IMR-90 (cell line): ENCODE measurements around the gene AVPR1B. TPM values are rescaled to one million over a fixed set of nuclear protein-coding genes. Genes with fewer than 3 reads are reported as not detected.

Experiments used
- ATAC-seq: fragments of 200-7000 bp; cut with Tn5 transposase; 2 replicates; pipeline ENCODE4 v1.9.1; 2020; ENCODE audit warnings: low read depth, mild to moderate bottlenecking, moderate library complexity
- BruUV-seq: library from RNA; stranded (reverse); fragments of 400-500 nt; replicated peaks from 2 replicates; lab custom pipeline; 2021; lab: Mats Ljungman, UMichigan
- CTCF ChIA-PET: fragments of 300-600 bp; formaldehyde crosslinking; extraction: SDS; loops from one replicate; lab custom pipeline; 2021; ENCODE audit warnings: antibody characterized with exemption; lab: Yijun Ruan, JAX
- POLR2A ChIA-PET: fragments of 300-600 bp; sonication (Branson Sonifier 250); formaldehyde crosslinking; loops from one replicate; lab custom pipeline; 2022; ENCODE audit warnings: antibody characterized with exemption; ENCODE audit not compliant: unreplicated experiment; lab: Charles Lee
- DNase-seq: peaks from one replicate; pipeline ENCODE4 v3.0.0; 2013
- H2AFZ ChIP-seq: replicated peaks from 2 replicates; pipeline ENCODE3; 2013; ENCODE audit warnings: low read length, mild to moderate bottlenecking; ENCODE audit not compliant: poor library complexity
- H2AK5ac ChIP-seq: 2 replicates; pipeline ENCODE4 v1.6.1; 2013; ENCODE audit warnings: low read depth, low read length, inconsistent platforms
- H2AK9ac ChIP-seq: replicated peaks from 2 replicates; pipeline ENCODE3; 2013; ENCODE audit warnings: mild to moderate bottlenecking, low read depth, low read length, moderate library complexity; ENCODE audit not compliant: poor library complexity
- H2BK120ac ChIP-seq: 2 replicates; pipeline ENCODE4 v1.6.1; 2013; ENCODE audit warnings: low read depth, low read length, inconsistent platforms
- H2BK15ac ChIP-seq: 3 replicates; pipeline ENCODE4 v1.6.1; 2013; ENCODE audit warnings: low read depth, low read length, inconsistent platforms
- H2BK20ac ChIP-seq: 2 replicates; pipeline ENCODE4 v1.6.1; 2013; ENCODE audit warnings: low read depth, mild to moderate bottlenecking, inconsistent platforms, low read length, moderate library complexity
- H2BK5ac ChIP-seq: 2 replicates; pipeline ENCODE4 v1.6.1; 2013; ENCODE audit warnings: mild to moderate bottlenecking, low read depth, low read length, inconsistent platforms; ENCODE audit not compliant: poor library complexity, severe bottlenecking
- H3K14ac ChIP-seq: replicated peaks from 2 replicates; pipeline ENCODE4 v1.6.1; 2013; ENCODE audit warnings: low read depth, low read length, inconsistent platforms
- H3K18ac ChIP-seq: 2 replicates; pipeline ENCODE4 v1.6.1; 2013; ENCODE audit warnings: low read depth, low read length, control low read depth
- H3K23ac ChIP-seq: 2 replicates; pipeline ENCODE4 v1.6.1; 2013; ENCODE audit warnings: low read depth, low read length, inconsistent platforms
- H3K27ac ChIP-seq: 2 replicates; pipeline ENCODE4 v1.5.1; 2013; ENCODE audit warnings: mild to moderate bottlenecking, control low read depth, low read length; ENCODE audit not compliant: insufficient read depth
- H3K27me3 ChIP-seq: 2 replicates; pipeline ENCODE4 v1.6.1; 2013; ENCODE audit warnings: low read length; ENCODE audit not compliant: control insufficient read depth, insufficient read depth
- H3K36me3 ChIP-seq: 2 replicates; pipeline ENCODE4 v1.6.1; 2013; ENCODE audit warnings: low read length, mixed read lengths; ENCODE audit not compliant: control insufficient read depth, insufficient read depth
- H3K4ac ChIP-seq: 2 replicates; pipeline ENCODE4 v1.6.1; 2013; ENCODE audit warnings: low read depth, low read length, inconsistent platforms
- H3K4me1 ChIP-seq: 2 replicates; pipeline ENCODE4 v1.6.1; 2013; ENCODE audit warnings: low read length, mixed read lengths; ENCODE audit not compliant: control insufficient read depth, insufficient read depth
- H3K4me2 ChIP-seq: 2 replicates; pipeline ENCODE4 v1.6.1; 2013; ENCODE audit warnings: low read depth, mild to moderate bottlenecking, control low read depth, low read length, moderate library complexity
- H3K4me3 ChIP-seq: 2 replicates; pipeline ENCODE4 v1.5.1; 2013; ENCODE audit warnings: low read depth, mild to moderate bottlenecking, control low read depth, low read length, moderate library complexity; ENCODE audit not compliant: insufficient read depth
- H3K56ac ChIP-seq: 2 replicates; pipeline ENCODE4 v1.6.1; 2013; ENCODE audit warnings: low read length, inconsistent platforms; ENCODE audit not compliant: insufficient read depth; ENCODE audit errors: extremely low read depth
- H3K79me1 ChIP-seq, 2 experiments: 2 replicates each; pipeline ENCODE4 v1.6.1; 2013; ENCODE audit warnings: low read length in 2 of 2, inconsistent platforms in 1 of 2, low read depth in 1 of 2
- H3K9ac ChIP-seq: 2 replicates; pipeline ENCODE4 v1.6.1; 2013; ENCODE audit warnings: low read depth, low read length, control low read depth
- H3K9me1 ChIP-seq: 2 replicates; pipeline ENCODE4 v1.6.1; 2013; ENCODE audit warnings: low read length, inconsistent platforms; ENCODE audit not compliant: insufficient read depth
- H3K9me3 ChIP-seq: 2 replicates; pipeline ENCODE4 v1.6.1; 2013; ENCODE audit warnings: low read length; ENCODE audit not compliant: control insufficient read depth, insufficient read depth
- H4K20me1 ChIP-seq: 2 replicates; pipeline ENCODE4 v1.6.1; 2013; ENCODE audit warnings: low read length, inconsistent platforms; ENCODE audit not compliant: insufficient read depth
- H4K5ac ChIP-seq: 2 replicates; pipeline ENCODE4 v1.6.1; 2013; ENCODE audit warnings: mild to moderate bottlenecking, low read depth, low read length, control low read depth
- H4K8ac ChIP-seq, 2 experiments: 2 replicates each; pipeline ENCODE4 v1.6.1; 2013; ENCODE audit warnings: low read depth in 2 of 2, low read length in 2 of 2, control low read depth in 1 of 2, inconsistent platforms in 1 of 2
- H4K91ac ChIP-seq: 2 replicates; pipeline ENCODE4 v1.6.1; 2013; ENCODE audit warnings: low read depth, low read length, inconsistent platforms; ENCODE audit not compliant: insufficient read depth
- BHLHE40 ChIP-seq: fragments of 150-350 bp; IDR thresholded peaks from 2 replicates; pipeline ENCODE4 v1.6.1; 2016; ENCODE audit warnings: mild to moderate bottlenecking, low read depth, low read length
- CEBPB ChIP-seq: IDR thresholded peaks from 2 replicates; pipeline ENCODE4 v1.6.1; 2012; ENCODE audit warnings: low read depth, low read length, improper control_type of control experiment
- CHD1 ChIP-seq: IDR thresholded peaks from 2 replicates; pipeline ENCODE4 v1.6.1; 2012; ENCODE audit warnings: low read depth, low read length, improper control_type of control experiment
- ELK1 ChIP-seq: fragments of 150-350 bp; IDR thresholded peaks from 2 replicates; pipeline ENCODE4 v1.6.1; 2016; ENCODE audit warnings: low read depth, mild to moderate bottlenecking, low read length, moderate library complexity, borderline replicate concordance
- FOS ChIP-seq: fragments of 150-350 bp; IDR thresholded peaks from 2 replicates; pipeline ENCODE4 v1.6.1; 2016; ENCODE audit warnings: low read depth, low read length
- MAFK ChIP-seq: IDR thresholded peaks from 2 replicates; pipeline ENCODE4 v1.6.1; 2012; ENCODE audit warnings: low read depth, low read length, improper control_type of control experiment
- MAZ ChIP-seq: IDR thresholded peaks from 2 replicates; pipeline ENCODE4 v1.6.1; 2012; ENCODE audit warnings: low read depth, mild to moderate bottlenecking, low read length, improper control_type of control experiment, moderate library complexity, borderline replicate concordance
- MXI1 ChIP-seq: IDR thresholded peaks from 2 replicates; pipeline ENCODE4 v1.6.1; 2012; ENCODE audit warnings: low read depth, mild to moderate bottlenecking, low read length, moderate library complexity, borderline replicate concordance
- NFE2L2 ChIP-seq: fragments of 150-350 bp; IDR thresholded peaks from 2 replicates; pipeline ENCODE4 v1.6.1; 2016; ENCODE audit warnings: low read depth, mild to moderate bottlenecking, low read length
- POLR2A ChIP-seq: IDR thresholded peaks from 2 replicates; pipeline ENCODE4 v1.6.1; 2012; ENCODE audit warnings: mild to moderate bottlenecking, low read depth, low read length
- RAD21 ChIP-seq: IDR thresholded peaks from 2 replicates; pipeline ENCODE4 v1.6.1; 2012; ENCODE audit warnings: low read length, improper control_type of control experiment
- RCOR1 ChIP-seq: IDR thresholded peaks from 2 replicates; pipeline ENCODE4 v1.6.1; 2012; ENCODE audit warnings: mild to moderate bottlenecking, low read length, improper control_type of control experiment; ENCODE audit not compliant: insufficient replicate concordance
- RFX5 ChIP-seq: IDR thresholded peaks from 2 replicates; pipeline ENCODE4 v1.8.0; 2012; ENCODE audit warnings: low read depth, mild to moderate bottlenecking, low read length, moderate library complexity
- SMC3 ChIP-seq: fragments of 150-350 bp; IDR thresholded peaks from 2 replicates; pipeline ENCODE4 v1.6.1; 2016; ENCODE audit warnings: low read depth, mild to moderate bottlenecking, antibody characterized with exemption, low read length, moderate library complexity
- WGBS, 2 experiments: methylation state at CpG; one replicate each; pipeline versions ENCODE4 v1.1.5 to v1.1.7; 2013; ENCODE audit warnings: missing lambda C conversion rate in 2 of 2; ENCODE audit not compliant: insufficient read length in 1 of 2; ENCODE audit errors: extremely low coverage in 2 of 2; 5-methylcytosine and 5-hydroxymethylcytosine counted together
- dilution Hi-C: fragments of 300-500 bp; cut with HindIII; formaldehyde crosslinking; loops from one replicate; pipeline ENCODE4 v1.14.3; 2018; ENCODE audit warnings: low sequenced_read_pairs; ENCODE audit not compliant: unreplicated experiment
- in situ Hi-C: fragments of 300-500 bp; cut with MboI; formaldehyde crosslinking; loops from 3 replicates; pipeline ENCODE4 v1.14.3; 2019; ENCODE audit warnings: low sequenced_read_pairs, inconsistent platforms, mixed read lengths
- intact Hi-C: fragments of 100-400 bp; cut with micrococcal nuclease; formaldehyde crosslinking; loops from 2 replicates; pipeline ENCODE4 v1.10.0; 2022
- polyA plus RNA-seq, 3 experiments: library from polyadenylated mRNA; depleted of rRNA; stranded (reverse); fragments of >200 nt; gene quantifications; 2 replicates each; pipeline ENCODE4 v1.2.3, GENCODE V29; 2012; ENCODE audit warnings: low replicate concordance in 1 of 3
- total RNA-seq: library from RNA; depleted of rRNA; stranded (reverse); fragments of >200 nt; gene quantifications from 2 replicates; pipeline ENCODE4 v1.2.3, GENCODE V29; 2012
- TF ChIP-seq, protein P1 (sequence below): fragments of 150-350 bp; IDR thresholded peaks from 2 replicates; pipeline ENCODE4 v1.6.1; 2017; ENCODE audit warnings: mild to moderate bottlenecking, antibody characterized with exemption, low read length, low read depth
- TF ChIP-seq, protein P2 (sequence below): conservative IDR thresholded peaks from 2 replicates; pipeline ENCODE4 v1.5.1; 2012; ENCODE audit warnings: mild to moderate bottlenecking, low read depth, low read length, improper control_type of control experiment

The AVPR1B gene
- total and polyA plus RNA-seq, 2 of the 4 experiments (the other 2 are of a cell fraction), result not detected

DNA sequence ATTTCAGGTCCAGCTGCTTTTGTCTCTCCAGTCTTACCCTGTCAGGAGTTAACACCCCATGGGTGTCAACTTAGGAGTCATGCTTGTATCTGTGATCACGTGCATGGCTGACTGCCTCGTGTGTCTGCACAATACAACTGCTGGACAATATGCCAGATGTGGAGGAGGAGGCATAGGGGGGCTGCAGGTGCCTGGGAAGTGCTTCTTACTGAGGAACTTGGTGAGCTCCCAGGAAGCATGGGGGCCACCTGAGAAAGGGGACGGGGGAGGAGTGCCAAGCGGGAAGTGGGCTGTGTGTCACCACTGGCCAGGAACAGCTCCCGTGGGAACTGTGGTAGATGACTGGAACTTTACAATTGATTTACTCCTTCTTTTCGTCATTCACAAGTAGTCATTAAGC, 54.7 kb downstream of the AVPR1B start:
- H2BK5ac ChIP-seq, result no peak overlapping the region
- no peak overlapping the region for H2AK5ac ChIP-seq
- H3K27me3 ChIP-seq, result peaks cover 30% of the 10 kb centered on the region
- no CpG with 5 or more reads among the region's 6 CpGs for WGBS, 2 experiments
- no peak overlapping the region for H2BK20ac ChIP-seq
- no peaks in the 10 kb centered on the region for H3K79me1 ChIP-seq
- no peaks in the 10 kb centered on the region for H3K9me3 ChIP-seq
- no peak overlapping the region for H3K4ac ChIP-seq
- H2AK9ac ChIP-seq, result no peak overlapping the region
- H4K5ac ChIP-seq, result no peak overlapping the region
- no peak overlapping the region for H3K56ac ChIP-seq
- POLR2A ChIA-PET, result no interaction called here
- no peak overlapping the region for H3K18ac ChIP-seq
- H3K36me3 ChIP-seq, result no peaks in the 10 kb centered on the region
- H2AFZ ChIP-seq, result no peak overlapping the region
- TF ChIP-seq POLR2A (no peak), BHLHE40 (no peak), RAD21 (no peak), NFE2L2 (no peak), ELK1 (no peak), CEBPB (no peak), MAZ (no peak), CHD1 (no peak), RFX5 (no peak), SMC3 (no peak), MAFK (no peak), FOS (no peak), RCOR1 (no peak), MXI1 (no peak)
- TF ChIP-seq, protein P1, sequence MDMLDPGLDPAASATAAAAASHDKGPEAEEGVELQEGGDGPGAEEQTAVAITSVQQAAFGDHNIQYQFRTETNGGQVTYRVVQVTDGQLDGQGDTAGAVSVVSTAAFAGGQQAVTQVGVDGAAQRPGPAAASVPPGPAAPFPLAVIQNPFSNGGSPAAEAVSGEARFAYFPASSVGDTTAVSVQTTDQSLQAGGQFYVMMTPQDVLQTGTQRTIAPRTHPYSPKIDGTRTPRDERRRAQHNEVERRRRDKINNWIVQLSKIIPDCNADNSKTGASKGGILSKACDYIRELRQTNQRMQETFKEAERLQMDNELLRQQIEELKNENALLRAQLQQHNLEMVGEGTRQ, result no peak
- TF ChIP-seq, protein P2, sequence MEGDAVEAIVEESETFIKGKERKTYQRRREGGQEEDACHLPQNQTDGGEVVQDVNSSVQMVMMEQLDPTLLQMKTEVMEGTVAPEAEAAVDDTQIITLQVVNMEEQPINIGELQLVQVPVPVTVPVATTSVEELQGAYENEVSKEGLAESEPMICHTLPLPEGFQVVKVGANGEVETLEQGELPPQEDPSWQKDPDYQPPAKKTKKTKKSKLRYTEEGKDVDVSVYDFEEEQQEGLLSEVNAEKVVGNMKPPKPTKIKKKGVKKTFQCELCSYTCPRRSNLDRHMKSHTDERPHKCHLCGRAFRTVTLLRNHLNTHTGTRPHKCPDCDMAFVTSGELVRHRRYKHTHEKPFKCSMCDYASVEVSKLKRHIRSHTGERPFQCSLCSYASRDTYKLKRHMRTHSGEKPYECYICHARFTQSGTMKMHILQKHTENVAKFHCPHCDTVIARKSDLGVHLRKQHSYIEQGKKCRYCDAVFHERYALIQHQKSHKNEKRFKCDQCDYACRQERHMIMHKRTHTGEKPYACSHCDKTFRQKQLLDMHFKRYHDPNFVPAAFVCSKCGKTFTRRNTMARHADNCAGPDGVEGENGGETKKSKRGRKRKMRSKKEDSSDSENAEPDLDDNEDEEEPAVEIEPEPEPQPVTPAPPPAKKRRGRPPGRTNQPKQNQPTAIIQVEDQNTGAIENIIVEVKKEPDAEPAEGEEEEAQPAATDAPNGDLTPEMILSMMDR, result no peak
- no peak overlapping the region for H2BK120ac ChIP-seq
- DNase-seq (no peak), ATAC-seq (no peak)
- H4K20me1 ChIP-seq, result no peaks in the 10 kb centered on the region
- no peaks in the 10 kb centered on the region for H3K9me1 ChIP-seq
- intact Hi-C loops (no loop called here), in situ Hi-C loops (no loop called here), dilution Hi-C loops (no loop called here)
- no peak overlapping the region for H3K23ac ChIP-seq
- H4K8ac ChIP-seq, result no peak overlapping the region
- H3K4me3 ChIP-seq, result no peak overlapping the region
- H4K91ac ChIP-seq, result no peak overlapping the region
- no peak overlapping the region for H3K9ac ChIP-seq
- no peaks in the 10 kb centered on the region for H3K4me1 ChIP-seq
- no peak overlapping the region for H3K27ac ChIP-seq
- no peak overlapping the region for H3K4me2 ChIP-seq
- H2BK15ac ChIP-seq, result no peak overlapping the region
- H3K14ac ChIP-seq, result no peak overlapping the region
- no TSS peak for BruUV-seq
- CTCF ChIA-PET, result no interaction called here
